ENCODE measurements around the gene EHD1.

DNA sequence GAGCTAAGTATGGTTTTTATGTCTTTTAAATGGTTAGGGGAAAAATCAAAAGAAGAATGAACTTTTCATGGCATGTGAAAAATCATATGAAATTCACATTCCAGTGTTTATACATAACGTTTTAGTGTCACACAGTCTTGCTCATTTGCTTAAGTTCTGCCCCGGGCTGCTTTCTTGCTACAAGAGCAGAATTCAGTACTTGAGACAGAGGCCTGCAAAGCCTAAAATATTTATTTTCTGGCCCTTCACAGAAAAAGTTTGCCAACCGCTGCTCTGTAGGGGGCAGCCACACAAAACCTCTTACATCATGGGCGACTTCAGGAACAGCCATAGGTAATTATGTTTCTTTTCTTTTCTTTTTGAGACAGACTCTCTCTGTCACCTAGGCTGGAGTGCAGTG is 39.6 kb upstream of the EHD1 start:
- TF ChIP-seq CTCF (optimal IDR thresholded peaks at IDR 0.05 in 1 of 3, IDR thresholded peaks at IDR 0.05 in 1 of 3, conservative IDR thresholded peaks at IDR 0.05 in 1 of 3; ENCODE audit: extremely low read depth in 1 of 3, insufficient read depth in 2 of 3, low read length in 3 of 3), result peak in 1 of 3 experiments; percentile 22
- TF ChIP-seq EZH2 (IDR thresholded peaks at IDR 0.05; ENCODE audit: low read length), result no peak
